GM12878 (cell line): ENCODE measurements around the gene SLC15A4. TPM values are rescaled to one million over a fixed set of nuclear protein-coding genes. Genes with fewer than 3 reads are reported as not detected.

ENCODE experiments used
- ATAC-seq: fragments of 200-7000 bp; cut with Tn5 transposase; 3 replicates; pipeline ENCODE4 v1.9.1; 2020; ENCODE audit warnings: mild to moderate bottlenecking, moderate library complexity
- BruUV-seq: library from RNA; stranded (reverse); fragments of 400-500 nt; replicated peaks from 2 replicates; lab custom pipeline; 2021; lab: Mats Ljungman, UMichigan
- CTCF ChIA-PET: fragments of 300-600 bp; sonication (Branson Sonifier 250); formaldehyde crosslinking; extraction: SDS; loops from one replicate; lab custom pipeline; 2021; ENCODE audit warnings: inconsistent platforms; lab: Yijun Ruan, JAX
- POLR2A ChIA-PET: fragments of 350-600 bp; formaldehyde crosslinking; extraction: SDS; loops from one replicate; lab custom pipeline; 2021; ENCODE audit warnings: inconsistent platforms; lab: Charles Lee
- RAD21 ChIA-PET: fragments of 300-600 bp; sonication (Branson Sonifier 250); formaldehyde crosslinking; loops from one replicate; lab custom pipeline; 2023; ENCODE audit warnings: antibody characterized with exemption; ENCODE audit not compliant: unreplicated experiment; lab: Charles Lee
- SMC1A ChIA-PET: fragments of 300-600 bp; sonication (Branson Sonifier 250); formaldehyde crosslinking; loops from one replicate; lab custom pipeline; 2023; ENCODE audit not compliant: unreplicated experiment, uncharacterized antibody; lab: Charles Lee
- DNase-seq: peaks from one replicate; pipeline ENCODE4 v3.0.0-alpha.2; 2011; ENCODE audit warnings: low read depth, low spot score
- FAIRE-seq: peaks from 3 replicates; lab custom pipeline; 2011; peaks lifted over from hg19 to GRCh38; lab: Jason Lieb, UNC
- H2AFZ ChIP-seq: 2 replicates; pipeline ENCODE4 v1.6.0; 2011; ENCODE audit warnings: low read depth, low read length, control low read depth; ENCODE audit not compliant: control insufficient read depth
- H3K27ac ChIP-seq: 2 replicates; pipeline ENCODE4 v1.5.1; 2011; ENCODE audit warnings: control low read depth; ENCODE audit not compliant: control insufficient read depth, insufficient read depth
- H3K27me3 ChIP-seq, 2 experiments: replicated peaks in 1 of 2; 2 replicates each; pipeline versions ENCODE4 v1.6.0 to v1.6.1; 2011; ENCODE audit warnings: low read length in 1 of 2; ENCODE audit not compliant: control insufficient read depth in 2 of 2, insufficient read depth in 2 of 2
- H3K36me3 ChIP-seq, 2 experiments: 2 replicates each; pipeline ENCODE4 v1.5.1; 2011; ENCODE audit warnings: low read length in 1 of 2; ENCODE audit not compliant: control insufficient read depth in 2 of 2, insufficient read depth in 2 of 2
- H3K4me1 ChIP-seq: 2 replicates; pipeline ENCODE4 v1.6.1; 2011; ENCODE audit warnings: mild to moderate bottlenecking, low read length, moderate library complexity, mixed read lengths; ENCODE audit not compliant: control insufficient read depth, insufficient read depth
- H3K4me2 ChIP-seq: 2 replicates; pipeline ENCODE4 v1.6.0; 2011; ENCODE audit warnings: control low read depth; ENCODE audit not compliant: control insufficient read depth, insufficient read depth
- H3K4me3 ChIP-seq: fragments of 200-600 bp; sonication (generic); 2 replicates; pipeline ENCODE4 v1.5.1; 2016
- H3K79me2 ChIP-seq: 2 replicates; pipeline ENCODE4 v1.6.0; 2011; ENCODE audit warnings: low read length; ENCODE audit not compliant: control insufficient read depth, insufficient read depth
- H3K9ac ChIP-seq: 2 replicates; pipeline ENCODE4 v1.8.0; 2011; ENCODE audit warnings: low read length, control low read depth, mixed read lengths; ENCODE audit not compliant: control insufficient read depth, insufficient read depth
- H3K9me3 ChIP-seq: replicated peaks from 3 replicates; pipeline ENCODE4 v1.5.1; 2011; ENCODE audit warnings: mild to moderate bottlenecking, low read length; ENCODE audit not compliant: control insufficient read depth, insufficient read depth
- H4K20me1 ChIP-seq: 2 replicates; pipeline ENCODE4 v1.6.0; 2011; ENCODE audit not compliant: control insufficient read depth, insufficient read depth
- CBX3 ChIP-seq: fragments of 200-600 bp; sonication (generic); IDR thresholded peaks from 2 replicates; pipeline ENCODE4 v1.6.1; 2016; ENCODE audit warnings: low read depth, borderline replicate concordance
- EED ChIP-seq: sonication (generic); IDR thresholded peaks from 2 replicates; pipeline ENCODE4 v1.6.1; 2016; ENCODE audit warnings: antibody characterized with exemption, low read depth
- MEF2B ChIP-seq: fragments of 450-650 bp; IDR thresholded peaks from 2 replicates; pipeline ENCODE4 v1.6.1; 2018; ENCODE audit warnings: mild to moderate bottlenecking, moderate library complexity; ENCODE audit not compliant: partially characterized antibody, poor library complexity, severe bottlenecking
- NRF1 ChIP-seq: conservative IDR thresholded peaks from 2 replicates; pipeline ENCODE4 v1.6.1; 2011; ENCODE audit warnings: mild to moderate bottlenecking, low read depth, low read length, improper control_type of control experiment
- SMC3 ChIP-seq: IDR thresholded peaks from 2 replicates; pipeline ENCODE4 v1.6.1; 2011; ENCODE audit warnings: low read length, improper control_type of control experiment, borderline replicate concordance
- TCF7 ChIP-seq: IDR thresholded peaks from 2 replicates; pipeline ENCODE4 v1.6.1; 2014; ENCODE audit warnings: antibody characterized with exemption, borderline replicate concordance
- ZSCAN29 ChIP-seq: fragments of 450-650 bp; IDR thresholded peaks from 2 replicates; pipeline ENCODE4 v1.6.1; 2017; ENCODE audit warnings: mild to moderate bottlenecking, moderate library complexity
- WGBS: methylation state at CpG from one replicate; pipeline ENCODE4 v1.1.6; 2016; ENCODE audit warnings: low lambda C conversion rate; ENCODE audit not compliant: insufficient replicate concordance, insufficient coverage; ENCODE audit errors: missing lambda C conversion rate; 5-methylcytosine and 5-hydroxymethylcytosine counted together
- in situ Hi-C: fragments of 300-500 bp; cut with MboI; formaldehyde crosslinking; loops from 9 replicates; pipeline ENCODE4 v1.14.3; 2018; ENCODE audit warnings: mixed read lengths
- intact Hi-C: fragments of 100-400 bp; cut with micrococcal nuclease; formaldehyde crosslinking; loops from one replicate; pipeline ENCODE4 v1.14.2; 2022; ENCODE audit not compliant: unreplicated experiment
- polyA plus RNA-seq, 11 experiments: library from polyadenylated mRNA; depleted of rRNA in 4 of 11; unstranded in 6 of 11; stranded (reverse) in 5 of 11; fragments of >200 nt; fragmentation: Nextera tagmentation in 4 of 11; fragmentation: Illumina TruSeq in 1 of 11; extraction: Ambion mirVana in 4 of 11; extraction: Trizol in 1 of 11; gene quantifications; 1 replicate in 1 of 11; 2 replicates in 10 of 11; pipeline versions ENCODE4 v1.2.1 to v1.2.3, GENCODE V29; 2011 to 2016; ENCODE audit warnings: inconsistent platforms in 2 of 11, missing spikeins in 2 of 11, low read depth in 1 of 11
- total RNA-seq, 4 experiments: library from RNA; depleted of rRNA in 3 of 4; stranded (reverse); fragments of >200 nt in 3 of 4; fragmentation: Illumina TruSeq in 1 of 4; extraction: Trizol in 1 of 4; gene quantifications; 2 replicates each; pipeline versions ENCODE4 v1.2.1 to v1.2.3, GENCODE V29; 2013 to 2021

The SLC15A4 gene
- total and polyA plus RNA-seq, 10 of the 15 experiments (the other 5 are each of a cell fraction or from before 2014, with no cell fraction given): 12.7 to 257 (median 36.6) TPM

DNA sequence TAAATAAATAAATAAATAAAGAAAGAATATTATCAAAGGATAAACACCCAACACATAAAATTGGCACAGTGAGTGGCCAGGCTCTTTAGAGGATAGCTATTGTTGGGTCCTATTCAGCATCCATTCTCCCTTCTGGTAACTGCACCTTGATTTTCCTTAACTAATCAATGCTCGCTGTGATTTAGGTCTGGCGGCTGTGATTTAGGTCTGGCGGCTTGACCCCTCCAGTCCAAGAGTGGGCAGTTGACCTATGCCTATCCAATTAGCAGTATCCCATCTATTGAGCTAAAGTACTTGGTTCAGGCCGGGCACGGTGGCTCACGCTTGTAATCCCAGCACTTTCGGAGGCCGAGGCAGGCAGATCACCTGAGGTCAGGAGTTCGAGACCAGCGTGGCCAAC, 9.7 kb upstream of the SLC15A4 start:
- over 99% methylated on average over 10 of the region's 10 CpGs for WGBS
- DNase-seq (no peak), FAIRE-seq (no peak), ATAC-seq (no peak)
- CTCF ChIA-PET: interaction anchor here (1.0 to 1.9 kb wide), 4 partner anchors 9 to 74 kb away, joined by 3 to 4 read pairs (median 3); partner anchors contain the start of gene SLC15A4
- BruUV-seq: no TSS peak
- H3K9ac ChIP-seq: no peak overlapping the region
- no peaks in the 10 kb centered on the region for H3K27me3 ChIP-seq
- no peak overlapping the region for H2AFZ ChIP-seq
- H3K27ac ChIP-seq: no peak overlapping the region
- TF ChIP-seq SMC3: no peak
- no peak for TF ChIP-seq TCF7
- no peak for TF ChIP-seq ZSCAN29
- TF ChIP-seq CBX3: no peak
- no peak for TF ChIP-seq MEF2B
- TF ChIP-seq EED: no peak
- no peak for TF ChIP-seq NRF1
- H3K4me1 ChIP-seq: peaks cover 28% of the 10 kb centered on the region
- intact Hi-C loops: no loop called here
- H4K20me1 ChIP-seq: no peaks in the 10 kb centered on the region
- POLR2A ChIA-PET: interaction anchor here (0.5 to 1.2 kb wide), 2 partner anchors 9 to 90 kb away, joined by 3 read pairs; partner anchors contain the start of gene SLC15A4
- H3K36me3 ChIP-seq: no peaks in the 10 kb centered on the region
- H3K4me2 ChIP-seq: no peak overlapping the region
- H3K79me2 ChIP-seq: no peaks in the 10 kb centered on the region
- in situ Hi-C loops: no loop called here
- no peak overlapping the region for H3K4me3 ChIP-seq
- SMC1A ChIA-PET: interaction anchor here (0.7 to 1.4 kb wide), 4 partner anchors 8 to 101 kb away, joined by 3 to 4 read pairs (median 3); no protein-coding TSS in a partner anchor
- H3K9me3 ChIP-seq: no peaks in the 10 kb centered on the region
- RAD21 ChIA-PET: interaction anchor here (0.5 to 1.4 kb wide), 4 partner anchors 12 to 37 kb away, joined by 3 to 4 read pairs (median 4); no protein-coding TSS in a partner anchor
